Loucy (cell line): ENCODE data around the gene IKBIP.
A peak's percentile ranks its signal among the peaks of the same experiment; 100 is the strongest.

ENCODE experiments used
- H2AFZ ChIP-seq: fragments of 200-600 bp; sonication (generic); 2 replicates; pipeline ENCODE4 v1.6.0; 2016; ENCODE audit warnings: antibody characterized with exemption, mild to moderate bottlenecking, low read length, moderate library complexity
- H3F3A ChIP-seq: fragments of 200-600 bp; 2 replicates; pipeline ENCODE4 v1.6.0; 2016; ENCODE audit warnings: antibody characterized with exemption, low read depth, mild to moderate bottlenecking
- H3K27me3 ChIP-seq: fragments of 200-600 bp; sonication (generic); 2 replicates; pipeline ENCODE4 v1.6.1; 2014; ENCODE audit warnings: low read length, mild to moderate bottlenecking; ENCODE audit not compliant: insufficient read depth, poor library complexity, severe bottlenecking
- H3K36me3 ChIP-seq: fragments of 200-600 bp; sonication (generic); 2 replicates; pipeline ENCODE4 v1.6.1; 2016; ENCODE audit warnings: low read length; ENCODE audit not compliant: insufficient read depth
- H3K4me1 ChIP-seq: fragments of 200-600 bp; sonication (generic); 2 replicates; pipeline ENCODE4 v1.5.1; 2014; ENCODE audit warnings: low read length, mild to moderate bottlenecking; ENCODE audit not compliant: insufficient read depth, poor library complexity, severe bottlenecking
- H3K4me2 ChIP-seq: fragments of 200-600 bp; sonication (generic); 2 replicates; pipeline ENCODE4 v1.6.0; 2014; ENCODE audit warnings: antibody characterized with exemption, low read length, low read depth, mild to moderate bottlenecking; ENCODE audit not compliant: poor library complexity, severe bottlenecking
- H3K4me3 ChIP-seq: fragments of 200-600 bp; sonication (generic); 2 replicates; pipeline ENCODE4 v1.5.1; 2014; ENCODE audit warnings: low read length, mild to moderate bottlenecking, mixed read lengths; ENCODE audit not compliant: poor library complexity, severe bottlenecking
- H3K79me2 ChIP-seq: fragments of 200-600 bp; sonication (generic); 2 replicates; pipeline ENCODE4 v1.6.1; 2014; ENCODE audit warnings: low read length; ENCODE audit not compliant: insufficient read depth
- H3K9ac ChIP-seq: fragments of 200-600 bp; sonication (generic); 2 replicates; pipeline ENCODE4 v1.6.0; 2014; ENCODE audit warnings: mild to moderate bottlenecking, low read depth, low read length, moderate library complexity; ENCODE audit not compliant: poor library complexity, severe bottlenecking
- H3K9me2 ChIP-seq: fragments of 200-600 bp; sonication (generic); replicated peaks from 2 replicates; pipeline ENCODE4 v1.6.1; 2016; ENCODE audit warnings: low read depth, low read length, mixed read lengths
- H3K9me3 ChIP-seq: fragments of 200-600 bp; sonication (generic); 2 replicates; pipeline ENCODE4 v1.6.1; 2014; ENCODE audit warnings: mild to moderate bottlenecking, antibody characterized with exemption, low read length, low read depth; ENCODE audit not compliant: insufficient read depth
- H4K20me1 ChIP-seq: fragments of 200-600 bp; sonication (generic); 2 replicates; pipeline ENCODE4 v1.6.0; 2014; ENCODE audit warnings: antibody characterized with exemption, low read length, mild to moderate bottlenecking; ENCODE audit not compliant: insufficient read depth, poor library complexity, severe bottlenecking
- CTCF ChIP-seq: fragments of 200-600 bp; sonication (generic); conservative IDR thresholded peaks from 2 replicates; pipeline ENCODE4 v1.5.1; 2014; ENCODE audit warnings: mild to moderate bottlenecking, antibody characterized with exemption, low read length
- EZH2phosphoT487 ChIP-seq: fragments of 200-600 bp; IDR thresholded peaks from 2 replicates; pipeline ENCODE4 v1.6.1; 2018; ENCODE audit warnings: antibody characterized with exemption, mild to moderate bottlenecking, moderate library complexity, borderline replicate concordance

The IKBIP gene

GRCh38 chr12:98644712-98645571 lies at the start of gene IKBIP, which contains the start of gene APAF1:
IKBIP (minus strand) TSS chr12:98644788; CDS start chr12:98644701, 87 bp downstream.
APAF1 (plus strand) TSS chr12:98645290; CDS start chr12:98648360, 3,070 bp downstream.
- Histone ChIP-seq H3K79me2 (peaks cover 79% of the 10 kb centered on the region), H3K4me3 (peak within 1 kb of the TSS; percentile 92), H3K9ac (peak within 1 kb of the TSS; percentile 97), H2AFZ (peak within 1 kb of the TSS; percentile 81), H3K4me2 (peak within 1 kb of the TSS; percentile 88), H3K36me3 (peaks cover 3% of the 10 kb centered on the region; the same call in 1 of the 2 replicates), H3K9me2 (no peaks in the 10 kb centered on the region), H4K20me1 (peaks cover 26% of the 10 kb centered on the region), H3K4me1 (peaks cover 43% of the 10 kb centered on the region), H3K27me3 (no peaks in the 10 kb centered on the region), H3K9me3 (no peaks in the 10 kb centered on the region), H3F3A (no peaks in the 10 kb centered on the region)
- TF ChIP-seq EZH2phosphoT487 (no peak), CTCF (no peak)

- no peak overlapping the region for H3K4me2 ChIP-seq
- TF ChIP-seq EZH2phosphoT487, result no peak
- TF ChIP-seq CTCF, result no peak
- H3K9ac ChIP-seq, result no peak overlapping the region
- no peaks in the 10 kb centered on the region for H3K9me2 ChIP-seq
- H3K36me3 ChIP-seq, result peaks cover 12% of the 10 kb centered on the region; the same call in 1 of the 2 replicates
- H2AFZ ChIP-seq, result no peak overlapping the region
- no peak overlapping the region for H3K4me3 ChIP-seq
- no peaks in the 10 kb centered on the region for H3F3A ChIP-seq
- H4K20me1 ChIP-seq, result no peaks in the 10 kb centered on the region
- H3K27me3 ChIP-seq, result no peaks in the 10 kb centered on the region
- H3K4me1 ChIP-seq, result no peaks in the 10 kb centered on the region
- no peaks in the 10 kb centered on the region for H3K79me2 ChIP-seq
- H3K9me3 ChIP-seq, result no peaks in the 10 kb centered on the region
Measured at GRCh38 chr12:98691351-98691750, 46.8 kb upstream of the IKBIP start.

GRCh38 chr12:98686603-98687002 lies 42.0 kb upstream of the IKBIP start:
- Histone ChIP-seq H3F3A (no peaks in the 10 kb centered on the region), H3K4me1 (no peaks in the 10 kb centered on the region), H3K9ac (no peak overlapping the region), H3K27me3 (no peaks in the 10 kb centered on the region), H3K9me2 (no peaks in the 10 kb centered on the region), H2AFZ (no peak overlapping the region), H3K4me2 (no peak overlapping the region), H3K9me3 (no peaks in the 10 kb centered on the region), H3K36me3 (peaks cover 39% of the 10 kb centered on the region; the same call in 1 of the 2 replicates), H3K4me3 (no peak overlapping the region), H3K79me2 (no peaks in the 10 kb centered on the region), H4K20me1 (no peaks in the 10 kb centered on the region)
- TF ChIP-seq EZH2phosphoT487 (no peak), CTCF (no peak)
